A673 (cell line): ENCODE data around the gene TENT5C. TPM values are rescaled to one million over a fixed set of nuclear protein-coding genes. Genes with fewer than 3 reads are reported as not detected.

ENCODE experiments used
- BruUV-seq: library from RNA; stranded (reverse); fragments of 400-500 nt; replicated peaks from 2 replicates; lab custom pipeline; 2021; lab: Mats Ljungman, UMichigan
- CTCF ChIA-PET: fragments of 300-600 bp; sonication (Branson Sonifier 250); formaldehyde crosslinking; loops from one replicate; lab custom pipeline; 2022; ENCODE audit warnings: antibody characterized with exemption; lab: Charles Lee
- POLR2A ChIA-PET: fragments of 300-600 bp; sonication (Branson Sonifier 250); formaldehyde crosslinking; loops from one replicate; lab custom pipeline; 2022; ENCODE audit warnings: antibody characterized with exemption; ENCODE audit not compliant: low non-redundant PET; lab: Charles Lee
- DNase-seq: peaks from one replicate; pipeline ENCODE4 v3.0.0-alpha.2; 2015; ENCODE audit warnings: low spot score
- H3K27ac ChIP-seq: fragments of 200-600 bp; sonication (generic); 2 replicates; pipeline ENCODE4 v1.5.1; 2016; ENCODE audit warnings: mixed run types, low read depth, mild to moderate bottlenecking, mixed read lengths, antibody characterized with exemption, low read length; ENCODE audit not compliant: poor library complexity, severe bottlenecking
- H3K27me3 ChIP-seq: fragments of 200-600 bp; sonication (generic); replicated peaks from 2 replicates; pipeline ENCODE4 v1.6.1; 2017; ENCODE audit warnings: mixed run types, low read depth, mild to moderate bottlenecking, mixed read lengths, antibody characterized with exemption, low read length; ENCODE audit not compliant: insufficient read depth, poor library complexity
- H3K36me3 ChIP-seq: fragments of 200-600 bp; sonication (generic); 2 replicates; pipeline ENCODE4 v1.6.1; 2016; ENCODE audit warnings: mixed run types, mild to moderate bottlenecking, mixed read lengths, antibody characterized with exemption, low read length; ENCODE audit not compliant: insufficient read depth, poor library complexity, severe bottlenecking
- H3K4me1 ChIP-seq: fragments of 200-600 bp; sonication (generic); 2 replicates; pipeline ENCODE4 v1.6.1; 2017; ENCODE audit warnings: mixed run types, mild to moderate bottlenecking, mixed read lengths, antibody characterized with exemption, low read length; ENCODE audit not compliant: insufficient read depth, poor library complexity, severe bottlenecking
- H3K4me3 ChIP-seq: fragments of 200-600 bp; sonication (generic); 2 replicates; pipeline ENCODE4 v1.5.1; 2016; ENCODE audit warnings: low read depth, mixed run types, mild to moderate bottlenecking, mixed read lengths, low read length; ENCODE audit not compliant: poor library complexity, severe bottlenecking
- H3K9me3 ChIP-seq: fragments of 200-600 bp; sonication (generic); 2 replicates; pipeline ENCODE4 v1.6.1; 2016; ENCODE audit warnings: mixed run types, low read depth, mild to moderate bottlenecking, mixed read lengths, antibody characterized with exemption, low read length; ENCODE audit not compliant: poor library complexity, severe bottlenecking
- EZH2 ChIP-seq: fragments of 200-600 bp; sonication (generic); IDR thresholded peaks from 2 replicates; pipeline ENCODE4 v1.6.1; 2017; ENCODE audit warnings: borderline replicate concordance, low read depth, mild to moderate bottlenecking, mixed read lengths, antibody characterized with exemption, low read length; ENCODE audit not compliant: poor library complexity, severe bottlenecking
- intact Hi-C: fragments of 100-400 bp; cut with micrococcal nuclease; formaldehyde crosslinking; loops from one replicate; pipeline ENCODE4 v1.10.0; 2022; ENCODE audit not compliant: unreplicated experiment
- total RNA-seq: library from RNA; stranded (reverse); gene quantifications from 2 replicates; pipeline ENCODE4 v1.2.3, GENCODE V29; 2021
- TF ChIP-seq, protein P1 (sequence below): fragments of 300-800, 200-600 bp; sonication (generic); conservative IDR thresholded peaks from 2 replicates; pipeline ENCODE4 v1.5.1; 2017; ENCODE audit warnings: low read depth, mild to moderate bottlenecking, antibody characterized with exemption, low read length, moderate library complexity, mixed read lengths

The TENT5C gene
- total RNA-seq, 1 experiment from 2014 or later = 1.1 TPM

DNA sequence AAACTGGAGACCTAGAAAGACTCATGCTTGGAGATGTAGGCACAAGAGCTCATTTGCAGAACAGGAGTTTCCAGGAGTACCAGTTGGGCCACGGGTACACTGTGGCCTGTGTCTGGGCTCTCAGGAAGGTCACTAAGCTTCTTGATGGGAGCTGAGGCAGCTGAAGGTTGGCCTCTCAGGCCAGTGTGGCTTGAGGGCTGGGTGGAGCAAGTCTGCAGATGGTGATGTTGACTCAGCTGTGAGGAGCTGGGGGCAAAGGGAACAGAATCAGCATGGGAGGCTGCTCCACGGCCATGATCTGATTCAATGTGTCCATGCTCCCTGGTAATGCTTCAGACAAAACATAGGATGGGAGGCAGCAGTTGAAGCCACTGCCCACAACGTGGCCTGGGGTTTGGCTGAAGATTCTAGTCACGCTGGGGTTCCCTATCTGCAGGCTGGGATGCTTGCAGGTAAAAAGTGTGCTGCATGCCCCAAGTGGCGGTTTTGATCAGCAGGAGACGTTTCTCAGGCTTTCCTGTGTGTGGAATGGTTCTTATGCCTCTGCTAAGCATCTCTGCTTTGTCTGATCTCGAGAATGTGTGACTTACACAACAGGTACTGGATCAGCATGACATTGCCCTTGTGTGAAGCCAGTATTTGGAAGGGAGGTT is 15.4 kb upstream of the TENT5C start:
- H3K4me3 ChIP-seq = no peak overlapping the region
- TF ChIP-seq, protein P1, sequence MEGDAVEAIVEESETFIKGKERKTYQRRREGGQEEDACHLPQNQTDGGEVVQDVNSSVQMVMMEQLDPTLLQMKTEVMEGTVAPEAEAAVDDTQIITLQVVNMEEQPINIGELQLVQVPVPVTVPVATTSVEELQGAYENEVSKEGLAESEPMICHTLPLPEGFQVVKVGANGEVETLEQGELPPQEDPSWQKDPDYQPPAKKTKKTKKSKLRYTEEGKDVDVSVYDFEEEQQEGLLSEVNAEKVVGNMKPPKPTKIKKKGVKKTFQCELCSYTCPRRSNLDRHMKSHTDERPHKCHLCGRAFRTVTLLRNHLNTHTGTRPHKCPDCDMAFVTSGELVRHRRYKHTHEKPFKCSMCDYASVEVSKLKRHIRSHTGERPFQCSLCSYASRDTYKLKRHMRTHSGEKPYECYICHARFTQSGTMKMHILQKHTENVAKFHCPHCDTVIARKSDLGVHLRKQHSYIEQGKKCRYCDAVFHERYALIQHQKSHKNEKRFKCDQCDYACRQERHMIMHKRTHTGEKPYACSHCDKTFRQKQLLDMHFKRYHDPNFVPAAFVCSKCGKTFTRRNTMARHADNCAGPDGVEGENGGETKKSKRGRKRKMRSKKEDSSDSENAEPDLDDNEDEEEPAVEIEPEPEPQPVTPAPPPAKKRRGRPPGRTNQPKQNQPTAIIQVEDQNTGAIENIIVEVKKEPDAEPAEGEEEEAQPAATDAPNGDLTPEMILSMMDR = no peak
- TF ChIP-seq EZH2 = no peak
- H3K36me3 ChIP-seq = no peaks in the 10 kb centered on the region
- no peaks in the 10 kb centered on the region for H3K9me3 ChIP-seq
- DNase-seq = no peak
- POLR2A ChIA-PET = no interaction called here
- intact Hi-C loops = no loop called here
- H3K4me1 ChIP-seq = no peaks in the 10 kb centered on the region
- H3K27ac ChIP-seq = no peak overlapping the region
- H3K27me3 ChIP-seq = no peaks in the 10 kb centered on the region
- no TSS peak for BruUV-seq
- CTCF ChIA-PET = no interaction called here

DNA sequence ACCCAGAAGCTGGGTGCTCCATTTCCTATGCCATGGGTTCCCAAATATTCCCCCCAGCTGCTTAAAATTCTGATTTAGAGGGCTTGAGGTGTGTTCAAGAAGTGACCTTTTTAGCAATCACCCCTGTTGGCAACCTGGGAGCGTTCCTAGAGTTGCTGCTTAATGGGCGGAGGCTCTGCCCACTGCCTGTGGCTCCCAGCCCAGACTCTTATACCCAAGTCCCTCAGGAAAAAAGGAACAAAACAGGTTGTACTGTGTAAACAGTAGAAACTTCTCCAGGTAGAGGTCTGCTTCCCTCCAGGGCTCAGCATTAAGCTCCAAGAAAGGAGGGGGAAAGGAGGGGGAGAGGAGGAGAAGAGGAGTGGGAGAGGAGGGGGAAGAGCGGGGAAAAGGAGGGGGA is 14.6 kb upstream of the TENT5C start:
- no peaks in the 10 kb centered on the region for H3K9me3 ChIP-seq
- no peaks in the 10 kb centered on the region for H3K4me1 ChIP-seq
- no peak overlapping the region for H3K27ac ChIP-seq
- CTCF ChIA-PET = no interaction called here
- intact Hi-C loops = no loop called here
- no peak overlapping the region for H3K4me3 ChIP-seq
- POLR2A ChIA-PET = no interaction called here
- BruUV-seq = no TSS peak
- H3K36me3 ChIP-seq = no peaks in the 10 kb centered on the region
- H3K27me3 ChIP-seq = no peaks in the 10 kb centered on the region
- DNase-seq = no peak
- TF ChIP-seq, protein P1 = no peak
- no peak for TF ChIP-seq EZH2

DNA sequence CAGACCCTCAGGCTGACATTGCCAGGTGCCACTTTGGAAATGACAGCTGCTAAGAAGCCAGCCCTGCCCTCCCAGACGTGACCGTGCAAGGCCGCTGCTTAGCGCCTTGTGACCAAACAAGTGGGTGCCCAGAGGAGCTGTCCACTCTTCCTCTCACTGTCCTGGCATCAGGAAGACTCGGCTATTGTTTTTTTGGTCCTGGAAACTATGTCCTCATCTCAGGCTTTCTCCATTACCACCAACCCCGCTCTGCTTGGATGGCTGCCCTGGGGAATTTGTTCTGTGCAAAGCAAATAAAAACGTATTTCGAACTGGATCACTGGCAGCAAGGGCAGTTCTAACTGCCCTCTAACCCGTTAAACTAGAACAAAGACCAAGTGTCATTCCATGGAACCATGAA is 13.7 kb upstream of the TENT5C start:
- Histone ChIP-seq H3K4me1 (no peaks in the 10 kb centered on the region), H3K4me3 (no peak overlapping the region), H3K9me3 (no peaks in the 10 kb centered on the region), H3K27ac (no peak overlapping the region), H3K36me3 (no peaks in the 10 kb centered on the region), H3K27me3 (no peaks in the 10 kb centered on the region)
- TF ChIP-seq, protein P1 = no peak
- TF ChIP-seq EZH2 = no peak
- ChIA-PET POLR2A (no interaction called here), CTCF (no interaction called here)
- no TSS peak for BruUV-seq
- intact Hi-C loops = no loop called here
- no peak for DNase-seq
